Suprapubic skin (tissue), 3 donors: ENCODE results near the gene FANCB.

Experiments used
- POLR2A ChIP-seq, 2 donors: fragments of 450-650 bp; IDR thresholded peaks; one replicate each; pipeline ENCODE4 v1.6.1; 2017; ENCODE audit warnings: antibody characterized with exemption in 2 of 2, mild to moderate bottlenecking in 2 of 2, moderate library complexity in 2 of 2
- TF ChIP-seq, protein P1 (sequence below), 2 donors: fragments of 200-600 bp in 1 of 2; fragments of 450-650 bp in 1 of 2; sonication (generic) in 1 of 2; IDR thresholded peaks; one replicate each; pipeline ENCODE4 v1.5.1; 2016 to 2019; ENCODE audit warnings: antibody characterized with exemption in 2 of 2, mild to moderate bottlenecking in 1 of 2, moderate library complexity in 1 of 2

DNA sequence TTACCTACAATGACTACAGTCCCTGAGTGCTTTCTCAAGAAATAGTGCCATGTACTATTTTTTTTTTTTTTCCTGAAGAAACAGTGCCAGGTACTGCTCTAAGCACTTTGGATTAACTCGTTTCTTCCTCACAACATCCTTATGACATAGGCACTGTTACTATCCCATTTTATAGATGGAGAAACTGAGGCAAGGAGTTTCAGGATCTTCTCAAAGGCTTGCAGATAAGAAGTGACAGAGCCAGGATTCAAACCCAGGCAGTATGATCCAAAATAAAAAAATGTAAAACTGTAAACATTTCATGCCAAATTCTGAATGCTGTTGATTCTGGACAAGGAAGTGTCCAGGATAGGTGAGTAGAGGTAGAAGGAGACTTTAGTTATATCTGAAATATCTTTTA is 1.1 kb downstream of the FANCB start:
- TF ChIP-seq, protein P1, sequence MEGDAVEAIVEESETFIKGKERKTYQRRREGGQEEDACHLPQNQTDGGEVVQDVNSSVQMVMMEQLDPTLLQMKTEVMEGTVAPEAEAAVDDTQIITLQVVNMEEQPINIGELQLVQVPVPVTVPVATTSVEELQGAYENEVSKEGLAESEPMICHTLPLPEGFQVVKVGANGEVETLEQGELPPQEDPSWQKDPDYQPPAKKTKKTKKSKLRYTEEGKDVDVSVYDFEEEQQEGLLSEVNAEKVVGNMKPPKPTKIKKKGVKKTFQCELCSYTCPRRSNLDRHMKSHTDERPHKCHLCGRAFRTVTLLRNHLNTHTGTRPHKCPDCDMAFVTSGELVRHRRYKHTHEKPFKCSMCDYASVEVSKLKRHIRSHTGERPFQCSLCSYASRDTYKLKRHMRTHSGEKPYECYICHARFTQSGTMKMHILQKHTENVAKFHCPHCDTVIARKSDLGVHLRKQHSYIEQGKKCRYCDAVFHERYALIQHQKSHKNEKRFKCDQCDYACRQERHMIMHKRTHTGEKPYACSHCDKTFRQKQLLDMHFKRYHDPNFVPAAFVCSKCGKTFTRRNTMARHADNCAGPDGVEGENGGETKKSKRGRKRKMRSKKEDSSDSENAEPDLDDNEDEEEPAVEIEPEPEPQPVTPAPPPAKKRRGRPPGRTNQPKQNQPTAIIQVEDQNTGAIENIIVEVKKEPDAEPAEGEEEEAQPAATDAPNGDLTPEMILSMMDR (IDR thresholded peaks at IDR 0.05), result no peak
- TF ChIP-seq POLR2A (IDR thresholded peaks at IDR 0.05), result no peak
